ENCODE measurements around the gene S100PBP.

- TF ChIP-seq ETV6 (conservative IDR thresholded peaks at IDR 0.05 in 1 of 2, IDR thresholded peaks at IDR 0.05 in 1 of 2; ENCODE audit: borderline replicate concordance in 1 of 2, low read depth in 1 of 2): no peak
- peak; percentile 98 for TF ChIP-seq REST (IDR thresholded peaks at IDR 0.05; ENCODE audit: low read depth, low read length)
Observed at GRCh38 chr1:32886004-32886827, 68.8 kb downstream of the S100PBP start, which contains the start of gene HPCA.

Measured in GM12878 (cell line).